ENCODE results near the gene ULK4.

ULK4 gene

DNA sequence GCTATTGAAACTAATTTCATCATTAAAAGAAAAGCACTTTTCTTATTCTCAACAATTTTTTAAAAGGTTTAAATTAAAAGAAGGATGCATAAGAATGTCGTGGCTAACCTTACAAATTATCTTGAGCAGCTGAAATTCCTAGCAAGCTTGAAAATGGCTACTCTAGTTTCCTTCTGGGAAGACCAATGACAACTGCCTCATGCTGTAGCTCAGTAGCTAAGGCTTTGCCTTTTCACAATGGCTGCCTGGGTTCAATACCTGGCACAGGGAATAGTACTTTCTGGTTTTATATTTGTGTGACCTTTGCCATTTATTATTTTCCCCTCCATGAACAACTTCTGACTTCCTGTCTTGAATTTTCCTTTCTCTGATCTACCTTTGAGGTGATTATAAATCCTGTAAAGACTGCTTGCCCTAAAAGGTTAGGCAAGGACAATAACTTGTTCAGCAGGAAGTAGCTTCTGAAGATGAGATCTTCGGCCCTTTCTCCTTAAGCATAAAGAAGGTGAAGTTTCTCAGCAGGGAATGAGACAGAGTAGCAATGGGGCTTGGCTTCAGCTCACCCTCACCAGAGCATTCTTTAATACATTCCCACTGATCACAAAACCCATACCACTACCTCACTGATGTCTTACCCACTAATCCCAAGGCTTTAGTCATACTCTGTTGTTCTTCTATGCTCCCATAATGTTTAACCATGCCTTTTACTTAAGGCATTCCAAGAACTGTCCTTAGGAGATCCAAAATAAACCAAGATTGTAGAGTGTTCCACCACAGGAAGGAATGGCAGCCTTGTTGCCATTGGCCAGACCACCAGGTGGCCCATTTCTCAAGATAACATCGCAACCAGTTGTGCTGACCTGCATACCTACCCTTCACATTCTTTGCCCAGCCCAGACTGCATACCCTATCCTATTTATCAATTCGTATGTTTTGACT, 276.8 kb downstream of the ULK4 start:
- no peaks in the 10 kb centered on the region for H3K4me1 ChIP-seq (ENCODE audit: control insufficient read depth, low read length)
- no peaks in the 10 kb centered on the region for H4K20me1 ChIP-seq (ENCODE audit: control insufficient read depth, insufficient read depth, low read depth, low read length)
- H3K27me3 ChIP-seq (ENCODE audit: control insufficient read depth, low read length) = no peaks in the 10 kb centered on the region
- no peak overlapping the region for H3K4me2 ChIP-seq (ENCODE audit: low read length)
- no peak overlapping the region for H3K27ac ChIP-seq (ENCODE audit: low read depth, low read length)
- H3K79me2 ChIP-seq (ENCODE audit: control insufficient read depth, low read length) = no peaks in the 10 kb centered on the region
- H3F3A ChIP-seq (ENCODE audit: control insufficient read depth, insufficient read depth) = no peaks in the 10 kb centered on the region
- TF ChIP-seq, protein P1, sequence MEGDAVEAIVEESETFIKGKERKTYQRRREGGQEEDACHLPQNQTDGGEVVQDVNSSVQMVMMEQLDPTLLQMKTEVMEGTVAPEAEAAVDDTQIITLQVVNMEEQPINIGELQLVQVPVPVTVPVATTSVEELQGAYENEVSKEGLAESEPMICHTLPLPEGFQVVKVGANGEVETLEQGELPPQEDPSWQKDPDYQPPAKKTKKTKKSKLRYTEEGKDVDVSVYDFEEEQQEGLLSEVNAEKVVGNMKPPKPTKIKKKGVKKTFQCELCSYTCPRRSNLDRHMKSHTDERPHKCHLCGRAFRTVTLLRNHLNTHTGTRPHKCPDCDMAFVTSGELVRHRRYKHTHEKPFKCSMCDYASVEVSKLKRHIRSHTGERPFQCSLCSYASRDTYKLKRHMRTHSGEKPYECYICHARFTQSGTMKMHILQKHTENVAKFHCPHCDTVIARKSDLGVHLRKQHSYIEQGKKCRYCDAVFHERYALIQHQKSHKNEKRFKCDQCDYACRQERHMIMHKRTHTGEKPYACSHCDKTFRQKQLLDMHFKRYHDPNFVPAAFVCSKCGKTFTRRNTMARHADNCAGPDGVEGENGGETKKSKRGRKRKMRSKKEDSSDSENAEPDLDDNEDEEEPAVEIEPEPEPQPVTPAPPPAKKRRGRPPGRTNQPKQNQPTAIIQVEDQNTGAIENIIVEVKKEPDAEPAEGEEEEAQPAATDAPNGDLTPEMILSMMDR (IDR thresholded peaks at IDR 0.05; ENCODE audit: low read depth, low read length, poor library complexity, severe bottlenecking) = no peak
- no peak for TF ChIP-seq EZH2phosphoT487 (IDR thresholded peaks at IDR 0.05; ENCODE audit: borderline replicate concordance, low read length)
- H3K36me3 ChIP-seq (ENCODE audit: control insufficient read depth, low read length) = no peaks in the 10 kb centered on the region
- no peaks in the 10 kb centered on the region for H3K9me3 ChIP-seq (ENCODE audit: control insufficient read depth, insufficient read depth, low read length)
- H3K4me3 ChIP-seq (ENCODE audit: low read length) = no peak overlapping the region
- no peaks in the 10 kb centered on the region for H3K9me2 ChIP-seq (replicated peaks; ENCODE audit: control insufficient read depth, low read length)

DNA sequence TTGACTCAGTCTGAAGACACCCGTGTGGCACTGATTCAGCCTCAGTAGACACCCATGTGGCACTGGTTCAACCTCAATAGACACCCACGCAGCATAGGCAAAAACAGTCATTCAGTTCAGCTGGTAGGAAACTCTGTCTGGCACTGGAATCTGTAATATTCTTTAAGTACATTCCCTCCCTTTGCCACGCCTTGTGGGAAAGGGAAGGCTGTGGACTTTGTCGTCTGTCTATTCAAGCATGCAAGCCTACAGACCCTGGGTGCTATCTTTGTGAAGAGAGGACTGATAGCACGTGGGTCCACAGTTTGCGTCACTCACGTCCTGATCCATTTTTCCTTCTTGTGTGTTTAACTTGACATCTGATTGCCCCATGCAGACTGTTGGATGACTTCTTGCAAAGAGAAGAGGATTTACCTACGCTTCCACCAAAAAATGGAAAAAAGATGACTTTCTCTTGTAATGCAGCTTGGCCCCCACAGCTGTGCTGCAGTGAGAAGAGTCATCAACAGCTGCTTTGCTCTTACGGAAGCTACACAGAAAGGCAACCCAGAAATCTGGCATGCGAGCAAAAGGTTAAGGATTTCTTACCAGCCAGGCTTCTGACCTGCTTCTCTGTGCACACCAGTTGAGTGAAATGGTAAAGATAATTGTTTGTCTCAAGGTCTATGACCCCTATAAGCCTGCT, 278.1 kb downstream of the ULK4 start:
- Histone ChIP-seq H3K4me3 (ENCODE audit: low read length) (no peak overlapping the region), H3K27ac (ENCODE audit: low read depth, low read length) (no peak overlapping the region), H3K4me2 (ENCODE audit: low read length) (no peak overlapping the region)

DNA sequence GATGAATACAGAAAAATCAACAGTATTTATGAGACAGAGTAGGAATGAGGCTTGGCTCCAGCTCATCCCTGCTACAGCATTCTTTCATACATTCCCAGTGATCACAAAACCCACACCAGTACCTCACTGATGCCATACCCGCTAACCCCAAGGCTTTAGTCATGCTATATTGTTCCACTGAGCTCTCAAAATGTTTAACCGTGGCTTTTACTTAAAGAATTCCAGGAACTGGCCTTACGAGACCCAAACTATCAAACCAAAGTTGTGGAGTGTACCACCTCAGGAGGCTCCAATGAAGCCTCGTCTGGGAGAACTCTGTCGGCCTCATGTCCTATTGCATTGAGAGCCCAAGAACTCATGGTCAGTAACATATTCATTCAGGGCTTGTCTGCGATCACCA, 278.9 kb downstream of the ULK4 start:
- Histone ChIP-seq H3K36me3 (ENCODE audit: control insufficient read depth, low read length) (no peaks in the 10 kb centered on the region), H3K9me3 (ENCODE audit: control insufficient read depth, insufficient read depth, low read length) (no peaks in the 10 kb centered on the region), H3K4me1 (ENCODE audit: control insufficient read depth, low read length) (no peaks in the 10 kb centered on the region), H3F3A (ENCODE audit: control insufficient read depth, insufficient read depth) (no peaks in the 10 kb centered on the region), H3K4me2 (ENCODE audit: low read length) (no peak overlapping the region), H3K27ac (ENCODE audit: low read depth, low read length) (no peak overlapping the region), H3K9me2 (replicated peaks; ENCODE audit: control insufficient read depth, low read length) (no peaks in the 10 kb centered on the region), H3K27me3 (ENCODE audit: control insufficient read depth, low read length) (no peaks in the 10 kb centered on the region), H4K20me1 (ENCODE audit: control insufficient read depth, insufficient read depth, low read depth, low read length) (no peaks in the 10 kb centered on the region), H3K79me2 (ENCODE audit: control insufficient read depth, low read length) (no peaks in the 10 kb centered on the region), H3K4me3 (ENCODE audit: low read length) (no peak overlapping the region)
- TF ChIP-seq EZH2phosphoT487 (IDR thresholded peaks at IDR 0.05; ENCODE audit: borderline replicate concordance, low read length) = no peak
- TF ChIP-seq, protein P1 (IDR thresholded peaks at IDR 0.05; ENCODE audit: low read depth, low read length, poor library complexity, severe bottlenecking) = no peak

More for the DNA sequence above, 278.1 kb downstream of the ULK4 start:
- no peak for TF ChIP-seq EZH2phosphoT487 (IDR thresholded peaks at IDR 0.05; ENCODE audit: borderline replicate concordance, low read length)
- TF ChIP-seq, protein P1 (IDR thresholded peaks at IDR 0.05; ENCODE audit: low read depth, low read length, poor library complexity, severe bottlenecking) = no peak
- no peaks in the 10 kb centered on the region for H3F3A ChIP-seq (ENCODE audit: control insufficient read depth, insufficient read depth)
- no peaks in the 10 kb centered on the region for H3K79me2 ChIP-seq (ENCODE audit: control insufficient read depth, low read length)
- no peaks in the 10 kb centered on the region for H3K36me3 ChIP-seq (ENCODE audit: control insufficient read depth, low read length)
- H4K20me1 ChIP-seq (ENCODE audit: control insufficient read depth, insufficient read depth, low read depth, low read length) = no peaks in the 10 kb centered on the region
- H3K27me3 ChIP-seq (ENCODE audit: control insufficient read depth, low read length) = no peaks in the 10 kb centered on the region
- no peaks in the 10 kb centered on the region for H3K9me2 ChIP-seq (replicated peaks; ENCODE audit: control insufficient read depth, low read length)
- no peaks in the 10 kb centered on the region for H3K9me3 ChIP-seq (ENCODE audit: control insufficient read depth, insufficient read depth, low read length)
- H3K4me1 ChIP-seq (ENCODE audit: control insufficient read depth, low read length) = no peaks in the 10 kb centered on the region

All from DOHH2 (cell line).